Measurements from ENCODE around the gene WBP4. TPM values are rescaled to one million over a fixed set of nuclear protein-coding genes. Genes with fewer than 3 reads are reported as not detected.
A peak's percentile ranks its signal among the peaks of the same experiment; 100 is the strongest.

The WBP4 gene
- total and polyA plus RNA-seq, 9 of the 15 experiments (the other 6 are each of a cell fraction or from before 2014, with no cell fraction given): 5.5 to 12.2 (median 7.9) TPM

DNA sequence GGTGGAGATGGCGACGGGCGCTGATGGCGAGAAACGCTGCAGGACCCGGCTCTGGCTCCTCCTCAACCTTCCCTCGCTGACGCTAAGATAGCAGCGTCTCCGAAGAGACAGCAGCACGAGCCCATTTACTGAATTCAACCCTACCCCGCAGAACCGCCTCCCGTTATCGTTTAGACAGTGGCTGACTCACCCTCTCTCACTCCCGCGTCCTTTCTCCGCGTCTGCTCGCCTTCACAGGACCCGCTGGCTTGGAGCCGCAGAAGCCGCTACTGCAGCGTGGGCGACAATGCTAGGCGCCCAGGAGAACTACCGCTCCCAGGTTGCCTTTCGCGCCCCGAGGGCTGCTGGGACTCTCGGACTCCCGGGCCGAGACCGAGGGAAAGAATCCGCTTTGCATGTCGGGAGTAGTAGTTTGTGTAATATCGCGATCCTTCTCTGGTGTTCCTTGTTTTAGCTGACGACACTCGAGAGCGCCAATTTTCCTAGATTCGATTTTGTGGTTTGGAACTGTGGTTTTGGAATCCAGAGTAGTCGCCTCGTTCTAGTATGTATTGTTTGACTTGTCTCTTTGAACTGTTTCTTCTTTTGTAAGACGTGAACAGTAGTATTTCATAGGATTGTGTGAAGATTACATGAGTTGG lies 71.3 kb downstream of the WBP4 start, which contains the start of gene KBTBD6 (continued):
- TF ChIP-seq BHLHE40 (IDR thresholded peaks at IDR 0.05; ENCODE audit: low read length): peak; percentile 70
- TF ChIP-seq, protein P1, sequence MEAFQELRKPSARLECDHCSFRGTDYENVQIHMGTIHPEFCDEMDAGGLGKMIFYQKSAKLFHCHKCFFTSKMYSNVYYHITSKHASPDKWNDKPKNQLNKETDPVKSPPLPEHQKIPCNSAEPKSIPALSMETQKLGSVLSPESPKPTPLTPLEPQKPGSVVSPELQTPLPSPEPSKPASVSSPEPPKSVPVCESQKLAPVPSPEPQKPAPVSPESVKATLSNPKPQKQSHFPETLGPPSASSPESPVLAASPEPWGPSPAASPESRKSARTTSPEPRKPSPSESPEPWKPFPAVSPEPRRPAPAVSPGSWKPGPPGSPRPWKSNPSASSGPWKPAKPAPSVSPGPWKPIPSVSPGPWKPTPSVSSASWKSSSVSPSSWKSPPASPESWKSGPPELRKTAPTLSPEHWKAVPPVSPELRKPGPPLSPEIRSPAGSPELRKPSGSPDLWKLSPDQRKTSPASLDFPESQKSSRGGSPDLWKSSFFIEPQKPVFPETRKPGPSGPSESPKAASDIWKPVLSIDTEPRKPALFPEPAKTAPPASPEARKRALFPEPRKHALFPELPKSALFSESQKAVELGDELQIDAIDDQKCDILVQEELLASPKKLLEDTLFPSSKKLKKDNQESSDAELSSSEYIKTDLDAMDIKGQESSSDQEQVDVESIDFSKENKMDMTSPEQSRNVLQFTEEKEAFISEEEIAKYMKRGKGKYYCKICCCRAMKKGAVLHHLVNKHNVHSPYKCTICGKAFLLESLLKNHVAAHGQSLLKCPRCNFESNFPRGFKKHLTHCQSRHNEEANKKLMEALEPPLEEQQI (IDR thresholded peaks at IDR 0.05): peak; percentile 67; the same call in 1 of the 2 replicates
- no peak for TF ChIP-seq EZH2 (IDR thresholded peaks at IDR 0.05; ENCODE audit: borderline replicate concordance, low read depth, low read length)
- TF ChIP-seq, protein P2, sequence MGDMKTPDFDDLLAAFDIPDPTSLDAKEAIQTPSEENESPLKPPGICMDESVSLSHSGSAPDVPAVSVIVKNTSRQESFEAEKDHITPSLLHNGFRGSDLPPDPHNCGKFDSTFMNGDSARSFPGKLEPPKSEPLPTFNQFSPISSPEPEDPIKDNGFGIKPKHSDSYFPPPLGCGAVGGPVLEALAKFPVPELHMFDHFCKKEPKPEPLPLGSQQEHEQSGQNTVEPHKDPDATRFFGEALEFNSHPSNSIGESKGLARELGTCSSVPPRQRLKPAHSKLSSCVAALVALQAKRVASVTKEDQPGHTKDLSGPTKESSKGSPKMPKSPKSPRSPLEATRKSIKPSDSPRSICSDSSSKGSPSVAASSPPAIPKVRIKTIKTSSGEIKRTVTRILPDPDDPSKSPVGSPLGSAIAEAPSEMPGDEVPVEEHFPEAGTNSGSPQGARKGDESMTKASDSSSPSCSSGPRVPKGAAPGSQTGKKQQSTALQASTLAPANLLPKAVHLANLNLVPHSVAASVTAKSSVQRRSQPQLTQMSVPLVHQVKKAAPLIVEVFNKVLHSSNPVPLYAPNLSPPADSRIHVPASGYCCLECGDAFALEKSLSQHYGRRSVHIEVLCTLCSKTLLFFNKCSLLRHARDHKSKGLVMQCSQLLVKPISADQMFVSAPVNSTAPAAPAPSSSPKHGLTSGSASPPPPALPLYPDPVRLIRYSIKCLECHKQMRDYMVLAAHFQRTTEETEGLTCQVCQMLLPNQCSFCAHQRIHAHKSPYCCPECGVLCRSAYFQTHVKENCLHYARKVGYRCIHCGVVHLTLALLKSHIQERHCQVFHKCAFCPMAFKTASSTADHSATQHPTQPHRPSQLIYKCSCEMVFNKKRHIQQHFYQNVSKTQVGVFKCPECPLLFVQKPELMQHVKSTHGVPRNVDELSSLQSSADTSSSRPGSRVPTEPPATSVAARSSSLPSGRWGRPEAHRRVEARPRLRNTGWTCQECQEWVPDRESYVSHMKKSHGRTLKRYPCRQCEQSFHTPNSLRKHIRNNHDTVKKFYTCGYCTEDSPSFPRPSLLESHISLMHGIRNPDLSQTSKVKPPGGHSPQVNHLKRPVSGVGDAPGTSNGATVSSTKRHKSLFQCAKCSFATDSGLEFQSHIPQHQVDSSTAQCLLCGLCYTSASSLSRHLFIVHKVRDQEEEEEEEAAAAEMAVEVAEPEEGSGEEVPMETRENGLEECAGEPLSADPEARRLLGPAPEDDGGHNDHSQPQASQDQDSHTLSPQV (IDR thresholded peaks at IDR 0.05): peak; percentile 78
- peak; percentile 74 to 78; a peak in 3 of 4 replicates for TF ChIP-seq ARNT (IDR thresholded peaks at IDR 0.05)
- no peak for TF ChIP-seq STAG1 (CRISPR knock-in tag; IDR thresholded peaks at IDR 0.05; ENCODE audit: borderline replicate concordance)
- peak; percentile 70 for TF ChIP-seq TBP (optimal IDR thresholded peaks at IDR 0.05; ENCODE audit: low read depth, low read length)
- no peak for TF ChIP-seq ZNF282 (CRISPR knock-in tag; IDR thresholded peaks at IDR 0.05)
- TF ChIP-seq, protein P3, sequence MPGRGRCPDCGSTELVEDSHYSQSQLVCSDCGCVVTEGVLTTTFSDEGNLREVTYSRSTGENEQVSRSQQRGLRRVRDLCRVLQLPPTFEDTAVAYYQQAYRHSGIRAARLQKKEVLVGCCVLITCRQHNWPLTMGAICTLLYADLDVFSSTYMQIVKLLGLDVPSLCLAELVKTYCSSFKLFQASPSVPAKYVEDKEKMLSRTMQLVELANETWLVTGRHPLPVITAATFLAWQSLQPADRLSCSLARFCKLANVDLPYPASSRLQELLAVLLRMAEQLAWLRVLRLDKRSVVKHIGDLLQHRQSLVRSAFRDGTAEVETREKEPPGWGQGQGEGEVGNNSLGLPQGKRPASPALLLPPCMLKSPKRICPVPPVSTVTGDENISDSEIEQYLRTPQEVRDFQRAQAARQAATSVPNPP (IDR thresholded peaks at IDR 0.05; ENCODE audit: borderline replicate concordance, insufficient read depth, insufficient read length): no peak
- TF ChIP-seq, protein P4, sequence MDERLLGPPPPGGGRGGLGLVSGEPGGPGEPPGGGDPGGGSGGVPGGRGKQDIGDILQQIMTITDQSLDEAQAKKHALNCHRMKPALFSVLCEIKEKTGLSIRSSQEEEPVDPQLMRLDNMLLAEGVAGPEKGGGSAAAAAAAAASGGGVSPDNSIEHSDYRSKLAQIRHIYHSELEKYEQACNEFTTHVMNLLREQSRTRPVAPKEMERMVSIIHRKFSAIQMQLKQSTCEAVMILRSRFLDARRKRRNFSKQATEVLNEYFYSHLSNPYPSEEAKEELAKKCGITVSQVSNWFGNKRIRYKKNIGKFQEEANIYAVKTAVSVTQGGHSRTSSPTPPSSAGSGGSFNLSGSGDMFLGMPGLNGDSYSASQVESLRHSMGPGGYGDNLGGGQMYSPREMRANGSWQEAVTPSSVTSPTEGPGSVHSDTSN (CRISPR knock-in tag; IDR thresholded peaks at IDR 0.05; ENCODE audit: low read depth): no peak
- TF ChIP-seq, protein P4 (tag; conservative IDR thresholded peaks at IDR 0.05; ENCODE audit: low read depth): no peak
- TF ChIP-seq, protein P5, sequence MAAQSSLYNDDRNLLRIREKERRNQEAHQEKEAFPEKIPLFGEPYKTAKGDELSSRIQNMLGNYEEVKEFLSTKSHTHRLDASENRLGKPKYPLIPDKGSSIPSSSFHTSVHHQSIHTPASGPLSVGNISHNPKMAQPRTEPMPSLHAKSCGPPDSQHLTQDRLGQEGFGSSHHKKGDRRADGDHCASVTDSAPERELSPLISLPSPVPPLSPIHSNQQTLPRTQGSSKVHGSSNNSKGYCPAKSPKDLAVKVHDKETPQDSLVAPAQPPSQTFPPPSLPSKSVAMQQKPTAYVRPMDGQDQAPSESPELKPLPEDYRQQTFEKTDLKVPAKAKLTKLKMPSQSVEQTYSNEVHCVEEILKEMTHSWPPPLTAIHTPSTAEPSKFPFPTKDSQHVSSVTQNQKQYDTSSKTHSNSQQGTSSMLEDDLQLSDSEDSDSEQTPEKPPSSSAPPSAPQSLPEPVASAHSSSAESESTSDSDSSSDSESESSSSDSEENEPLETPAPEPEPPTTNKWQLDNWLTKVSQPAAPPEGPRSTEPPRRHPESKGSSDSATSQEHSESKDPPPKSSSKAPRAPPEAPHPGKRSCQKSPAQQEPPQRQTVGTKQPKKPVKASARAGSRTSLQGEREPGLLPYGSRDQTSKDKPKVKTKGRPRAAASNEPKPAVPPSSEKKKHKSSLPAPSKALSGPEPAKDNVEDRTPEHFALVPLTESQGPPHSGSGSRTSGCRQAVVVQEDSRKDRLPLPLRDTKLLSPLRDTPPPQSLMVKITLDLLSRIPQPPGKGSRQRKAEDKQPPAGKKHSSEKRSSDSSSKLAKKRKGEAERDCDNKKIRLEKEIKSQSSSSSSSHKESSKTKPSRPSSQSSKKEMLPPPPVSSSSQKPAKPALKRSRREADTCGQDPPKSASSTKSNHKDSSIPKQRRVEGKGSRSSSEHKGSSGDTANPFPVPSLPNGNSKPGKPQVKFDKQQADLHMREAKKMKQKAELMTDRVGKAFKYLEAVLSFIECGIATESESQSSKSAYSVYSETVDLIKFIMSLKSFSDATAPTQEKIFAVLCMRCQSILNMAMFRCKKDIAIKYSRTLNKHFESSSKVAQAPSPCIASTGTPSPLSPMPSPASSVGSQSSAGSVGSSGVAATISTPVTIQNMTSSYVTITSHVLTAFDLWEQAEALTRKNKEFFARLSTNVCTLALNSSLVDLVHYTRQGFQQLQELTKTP (IDR thresholded peaks at IDR 0.05; ENCODE audit: low read depth in 1 of 2, partially characterized antibody in 2 of 2): peak; percentile 57 to 99

Measured in K562 (cell line).